ENCODE measurements around the gene CNPPD1.

GRCh38 chr2:219158025-219158424 lies 18.7 kb downstream of the CNPPD1 start:
- TF ChIP-seq, protein P1, sequence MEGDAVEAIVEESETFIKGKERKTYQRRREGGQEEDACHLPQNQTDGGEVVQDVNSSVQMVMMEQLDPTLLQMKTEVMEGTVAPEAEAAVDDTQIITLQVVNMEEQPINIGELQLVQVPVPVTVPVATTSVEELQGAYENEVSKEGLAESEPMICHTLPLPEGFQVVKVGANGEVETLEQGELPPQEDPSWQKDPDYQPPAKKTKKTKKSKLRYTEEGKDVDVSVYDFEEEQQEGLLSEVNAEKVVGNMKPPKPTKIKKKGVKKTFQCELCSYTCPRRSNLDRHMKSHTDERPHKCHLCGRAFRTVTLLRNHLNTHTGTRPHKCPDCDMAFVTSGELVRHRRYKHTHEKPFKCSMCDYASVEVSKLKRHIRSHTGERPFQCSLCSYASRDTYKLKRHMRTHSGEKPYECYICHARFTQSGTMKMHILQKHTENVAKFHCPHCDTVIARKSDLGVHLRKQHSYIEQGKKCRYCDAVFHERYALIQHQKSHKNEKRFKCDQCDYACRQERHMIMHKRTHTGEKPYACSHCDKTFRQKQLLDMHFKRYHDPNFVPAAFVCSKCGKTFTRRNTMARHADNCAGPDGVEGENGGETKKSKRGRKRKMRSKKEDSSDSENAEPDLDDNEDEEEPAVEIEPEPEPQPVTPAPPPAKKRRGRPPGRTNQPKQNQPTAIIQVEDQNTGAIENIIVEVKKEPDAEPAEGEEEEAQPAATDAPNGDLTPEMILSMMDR (IDR thresholded peaks at IDR 0.05): no peak
- no peak for TF ChIP-seq ZFX (IDR thresholded peaks at IDR 0.05; ENCODE audit: borderline replicate concordance)
